Umbilical cord (tissue), 2 donors: Measurements from ENCODE around the gene CABCOCO1. TPM values are rescaled to one million over a fixed set of nuclear protein-coding genes. Genes with fewer than 3 reads are reported as not detected.

Experiments
- DNase-seq: peaks from one replicate; pipeline ENCODE4 v3.0.0-alpha.2; 2015; ENCODE audit warnings: low spot score
- total RNA-seq: library from RNA; depleted of rRNA; stranded (reverse); fragments of >200 nt; gene quantifications from one replicate; pipeline ENCODE4 v1.2.3, GENCODE V29; 2014; ENCODE audit warnings: low replicate concordance; ENCODE audit not compliant: insufficient read depth

The CABCOCO1 gene
- total RNA-seq, 1 donor from 2014 or later: 9.1 TPM

GRCh38 chr10:61754587-61755550 lies 92.1 kb downstream of the CABCOCO1 start:
- no peak for DNase-seq

- DNase-seq: no peak
Observed at GRCh38 chr10:61757001-61757400, 94.3 kb downstream of the CABCOCO1 start.

GRCh38 chr10:61757525-61758397 lies 95.0 kb downstream of the CABCOCO1 start:
- DNase-seq: no peak

GRCh38 chr10:61758433-61758832 lies 95.7 kb downstream of the CABCOCO1 start:
- no peak for DNase-seq

- no peak for DNase-seq
Observed at GRCh38 chr10:61759751-61760150, 97.0 kb downstream of the CABCOCO1 start.

GRCh38 chr10:61760943-61761824 lies 98.5 kb downstream of the CABCOCO1 start:
- DNase-seq: peak; percentile 59

- DNase-seq: no peak
Observed at GRCh38 chr10:61761825-61762217, 99.1 kb downstream of the CABCOCO1 start.

GRCh38 chr10:61763778-61764177 lies 101.0 kb downstream of the CABCOCO1 start:
- no peak for DNase-seq

GRCh38 chr10:61764486-61764885 lies 101.8 kb downstream of the CABCOCO1 start:
- no peak for DNase-seq

- no peak for DNase-seq
Observed at GRCh38 chr10:61765176-61766087, 102.7 kb downstream of the CABCOCO1 start.

GRCh38 chr10:61766927-61767326 lies 104.2 kb downstream of the CABCOCO1 start:
- DNase-seq: no peak

- no peak for DNase-seq
Observed at GRCh38 chr10:61774031-61774430, 111.3 kb downstream of the CABCOCO1 start.

GRCh38 chr10:61775111-61775510 lies 112.4 kb downstream of the CABCOCO1 start:
- DNase-seq: no peak

GRCh38 chr10:61776615-61777266 lies 114.0 kb downstream of the CABCOCO1 start:
- DNase-seq: no peak

- DNase-seq: no peak
Observed at GRCh38 chr10:61778137-61778536, 115.4 kb downstream of the CABCOCO1 start.

- DNase-seq: no peak
Observed at GRCh38 chr10:61779276-61779675, 116.5 kb downstream of the CABCOCO1 start.

- DNase-seq: peak; percentile 69
Observed at GRCh38 chr10:61779950-61780659, 117.4 kb downstream of the CABCOCO1 start.

GRCh38 chr10:61780732-61781131 lies 118.0 kb downstream of the CABCOCO1 start:
- DNase-seq: no peak

- no peak for DNase-seq
Observed at GRCh38 chr10:61781969-61782403, 119.3 kb downstream of the CABCOCO1 start.
